ENCODE results near the gene GPR137.
"Not testable (repeated sequence)": the region's sequence is repeated elsewhere in the genome, so short reads cannot be mapped to it uniquely, and the experiment has no call there.

GPR137 gene

DNA sequence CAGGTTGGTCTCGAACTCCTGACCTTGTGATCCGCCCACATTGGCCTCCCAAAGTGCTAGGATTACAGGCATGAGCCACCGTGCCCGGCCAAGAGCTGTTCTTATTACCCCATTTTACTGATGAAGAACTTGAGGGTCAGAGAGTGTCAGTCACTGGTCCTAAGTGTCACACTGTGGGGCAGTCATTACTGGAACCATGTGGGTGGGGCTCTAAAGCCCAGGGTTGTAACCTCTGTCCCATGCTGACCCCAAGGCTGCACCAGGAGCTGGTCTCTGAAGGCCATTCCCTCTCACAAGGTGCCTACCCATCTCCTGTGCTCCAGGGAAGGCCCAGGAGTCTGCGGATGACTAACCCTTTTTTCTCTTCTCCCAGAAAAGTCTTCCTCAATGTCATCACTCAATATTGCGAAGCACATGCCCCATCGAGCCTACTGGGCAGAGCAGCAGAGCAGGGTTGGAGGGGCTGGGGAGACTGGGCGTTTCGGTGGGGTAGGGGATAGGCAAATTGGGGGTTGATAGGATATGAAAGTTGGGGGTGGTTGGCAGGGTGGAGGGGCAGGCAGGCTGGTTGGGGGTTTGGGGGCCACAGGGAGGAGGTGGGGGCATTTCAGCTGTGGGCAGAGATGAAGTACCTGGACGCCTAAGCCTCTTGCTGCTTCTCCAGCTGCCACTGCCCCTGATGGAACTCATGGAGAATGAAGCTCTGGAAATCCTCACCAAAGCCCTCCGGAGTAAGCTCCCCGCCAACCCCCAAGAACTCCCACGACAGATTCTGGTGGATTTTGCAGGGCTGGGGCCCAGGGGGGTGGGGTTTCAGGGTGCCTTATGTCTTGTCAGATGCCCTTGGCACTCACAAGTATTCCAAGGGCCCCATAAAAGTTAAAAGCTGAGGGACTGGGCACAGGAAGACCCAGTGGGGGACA, 17.7 kb downstream of the GPR137 start:
- Histone ChIP-seq H3K27me3 (ENCODE audit: low read depth) (peaks cover 2% of the 10 kb centered on the region), H3K4me1 (peaks cover 14% of the 10 kb centered on the region; the same call in 1 of the 2 replicates), H3K36me3 (replicated peaks) (no peaks in the 10 kb centered on the region), H3K4me3 (no peak overlapping the region), H3K9me3 (no peaks in the 10 kb centered on the region)
- in situ Hi-C loops (cut with MboI; ENCODE audit: low sequenced_read_pairs), result no loop called here
- DNase-seq (ENCODE audit: low spot score in 2 of 2), result no peak

DNA sequence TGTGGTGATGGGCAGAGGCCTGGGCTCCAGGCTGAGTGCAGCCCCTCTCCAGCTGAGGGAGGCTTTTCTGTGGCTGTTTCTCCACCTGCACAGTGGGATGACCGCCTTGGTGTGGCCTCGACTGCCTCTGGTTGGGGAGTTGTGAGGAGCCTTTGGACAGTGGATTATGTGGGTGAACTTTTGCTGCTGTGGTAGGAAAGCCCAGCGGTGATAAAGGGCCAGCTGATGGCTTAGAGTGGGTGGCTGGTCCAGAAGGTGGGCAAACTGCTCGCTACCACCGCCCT, 18.3 kb downstream of the GPR137 start:
- no peak for DNase-seq (ENCODE audit: low spot score in 2 of 2)
- Histone ChIP-seq H3K4me1 (peaks cover 14% of the 10 kb centered on the region; the same call in 1 of the 2 replicates), H3K9me3 (no peaks in the 10 kb centered on the region), H3K27me3 (ENCODE audit: low read depth) (no peaks in the 10 kb centered on the region), H3K36me3 (replicated peaks) (no peaks in the 10 kb centered on the region), H3K4me3 (peak overlapping the region; percentile 47)
- in situ Hi-C loops (cut with MboI; ENCODE audit: low sequenced_read_pairs), result no loop called here

DNA sequence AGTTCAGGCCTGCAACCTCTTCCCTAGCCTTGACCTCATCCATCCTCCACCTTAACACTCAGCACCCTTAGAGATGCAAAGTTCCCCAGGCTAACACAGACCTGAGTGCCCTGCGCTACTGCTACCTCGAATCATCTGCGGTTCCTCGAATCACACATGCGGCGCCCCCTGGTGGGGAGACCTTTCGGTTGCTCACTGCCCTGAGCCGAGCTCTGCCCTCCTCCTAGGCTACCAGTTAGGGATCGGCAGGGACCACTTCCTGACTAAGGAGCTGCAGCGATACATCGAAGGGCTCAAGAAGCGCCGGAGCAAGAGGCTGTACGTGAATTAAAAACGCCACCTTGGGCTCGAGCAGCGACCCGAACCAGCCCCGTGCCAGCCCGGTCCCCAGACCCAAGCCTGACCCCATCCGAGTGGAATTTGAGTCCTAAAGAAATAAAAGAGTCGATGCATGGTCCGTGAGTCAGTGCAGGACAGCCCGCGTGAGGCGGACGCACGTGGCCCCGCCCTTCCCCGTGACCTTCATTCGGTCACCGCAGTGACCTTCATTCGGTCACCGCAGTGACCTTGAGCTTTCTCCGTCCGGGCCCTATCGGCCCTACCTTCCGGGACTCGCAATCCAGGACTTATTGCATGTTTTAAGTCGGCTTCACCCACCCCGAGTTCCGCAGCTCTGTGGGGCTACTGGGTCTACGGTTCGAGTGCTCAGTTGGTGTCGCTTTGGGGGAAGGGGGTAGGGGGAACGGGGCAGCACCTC, 18.8 kb downstream of the GPR137 start:
- Histone ChIP-seq H3K27me3 (ENCODE audit: low read depth) (no peaks in the 10 kb centered on the region), H3K9me3 (no peaks in the 10 kb centered on the region), H3K4me1 (peaks cover 14% of the 10 kb centered on the region; the same call in 1 of the 2 replicates), H3K36me3 (replicated peaks) (no peaks in the 10 kb centered on the region), H3K4me3 (peak overlapping the region; percentile 47)
- in situ Hi-C loops (cut with MboI; ENCODE audit: low sequenced_read_pairs), result no loop called here
- peak; percentile 86 to 98 for DNase-seq (ENCODE audit: low spot score in 2 of 2)

DNA sequence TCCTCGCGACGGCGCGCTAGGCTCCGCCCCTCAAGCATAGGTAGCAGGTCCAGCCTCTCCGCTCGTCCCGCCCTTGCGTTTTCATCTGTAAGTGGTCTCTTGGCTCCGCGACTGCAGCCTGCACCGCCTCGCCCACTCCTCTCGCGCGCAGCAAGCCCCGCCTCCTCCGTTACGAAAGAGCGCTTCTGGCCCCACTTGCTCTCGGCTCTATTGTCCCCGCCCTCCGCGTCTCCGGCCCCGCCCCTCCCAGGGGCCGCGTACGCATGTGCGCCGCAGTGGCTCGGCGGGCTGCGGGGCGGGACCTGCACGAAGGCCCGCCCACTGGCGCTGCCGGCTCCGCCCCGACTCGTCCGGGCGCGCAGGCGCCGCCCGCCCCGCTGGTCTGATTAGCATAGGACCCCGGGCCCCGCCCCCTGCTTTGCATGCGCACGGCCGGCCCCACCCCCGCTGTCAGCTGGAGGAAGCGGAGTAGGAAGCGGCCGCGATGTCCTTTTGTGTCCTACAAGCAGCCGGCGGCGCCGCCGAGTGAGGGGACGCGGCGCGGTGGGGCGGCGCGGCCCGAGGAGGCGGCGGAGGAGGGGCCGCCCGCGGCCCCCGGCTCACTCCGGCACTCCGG, 19.5 kb downstream of the GPR137 start, which contains the start of gene ESRRA:
ESRRA (plus strand) TSS at position 450 of the 616 bp plus-strand sequence. CDS start 1,656 bp downstream, outside the sequence.
- peaks cover 14% of the 10 kb centered on the region; the same call in 1 of the 2 replicates for H3K4me1 ChIP-seq

DNA sequence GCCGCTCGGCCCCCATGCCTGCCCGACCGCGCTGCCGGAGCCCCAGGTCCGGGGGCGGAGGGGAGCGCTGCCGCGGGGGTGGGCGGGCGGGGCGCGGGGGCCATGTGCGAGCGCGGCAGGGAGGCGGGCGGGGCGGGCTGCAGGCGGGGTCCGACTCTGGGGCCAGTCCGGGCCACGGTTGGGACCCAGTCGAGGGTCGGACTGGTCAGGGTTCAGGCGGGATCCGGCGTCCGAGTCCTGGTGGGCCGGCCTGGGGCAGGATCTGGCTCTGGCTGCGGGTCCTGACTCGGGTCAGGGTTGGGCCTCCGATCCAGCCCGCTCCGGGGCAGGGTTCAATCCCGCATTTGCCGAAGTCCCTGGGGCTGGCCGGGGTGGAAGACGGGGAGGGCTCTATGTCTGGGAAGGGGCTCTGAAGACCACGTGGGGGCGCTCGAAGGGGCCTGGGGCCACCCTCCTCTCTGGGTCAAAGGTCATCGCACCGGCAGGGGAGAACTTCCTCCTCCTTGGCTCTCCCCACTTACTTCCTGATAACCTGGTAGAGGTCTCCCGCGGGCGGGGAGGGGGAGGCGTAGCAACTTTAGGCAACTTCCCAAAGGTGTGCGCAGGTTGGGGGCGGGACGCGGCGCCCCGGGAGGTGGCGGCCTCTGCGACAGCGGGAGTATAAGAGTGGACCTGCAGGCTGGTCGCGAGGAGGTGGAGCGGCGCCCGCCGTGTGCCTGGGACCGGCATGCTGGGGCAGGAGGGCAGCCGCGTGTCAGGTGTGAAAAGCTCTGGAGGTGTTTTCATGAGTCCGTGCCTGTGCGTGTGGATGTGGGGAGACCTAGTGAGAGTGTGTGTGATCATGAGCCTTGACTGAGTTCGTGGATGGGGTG, 20.3 kb downstream of the GPR137 start:
- Histone ChIP-seq H3K9me3 (no peaks in the 10 kb centered on the region), H3K4me3 (peak overlapping the region; percentile 67), H3K36me3 (replicated peaks) (no peaks in the 10 kb centered on the region), H3K4me1 (peaks cover 8% of the 10 kb centered on the region; the same call in 1 of the 2 replicates), H3K27me3 (ENCODE audit: low read depth) (no peaks in the 10 kb centered on the region)
- in situ Hi-C loops (cut with MboI; ENCODE audit: low sequenced_read_pairs), result no loop called here
- peak; percentile 61 to 85 for DNase-seq (ENCODE audit: low spot score in 2 of 2)

More for the DNA sequence above, 19.5 kb downstream of the GPR137 start, which contains the start of gene ESRRA:
- H3K4me3 ChIP-seq, result peak within 1 kb of the TSS; percentile 67
- no peaks in the 10 kb centered on the region for H3K36me3 ChIP-seq (replicated peaks)
- in situ Hi-C loops (cut with MboI; ENCODE audit: low sequenced_read_pairs), result no loop called here
- no peaks in the 10 kb centered on the region for H3K27me3 ChIP-seq (ENCODE audit: low read depth)
- peak; percentile 98 to 100 for DNase-seq (ENCODE audit: low spot score in 2 of 2)
- H3K9me3 ChIP-seq, result no peaks in the 10 kb centered on the region

DNA sequence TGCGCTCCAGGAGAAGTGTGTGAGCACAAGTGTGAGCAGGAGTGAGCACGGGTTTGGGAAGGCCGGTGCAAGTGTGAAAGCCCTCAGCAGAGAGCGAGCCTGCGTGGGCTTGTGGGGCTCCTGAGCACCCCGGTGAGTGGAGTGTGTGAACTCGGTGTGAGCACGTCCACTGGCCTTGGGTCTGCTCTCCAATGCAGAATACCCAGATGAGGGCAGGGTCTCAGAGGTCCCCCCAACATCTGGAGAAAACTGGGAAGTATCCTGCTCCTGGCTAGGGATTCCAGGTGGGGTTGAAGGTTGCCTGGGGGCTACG, 20.9 kb downstream of the GPR137 start:
- Histone ChIP-seq H3K4me3 (peak overlapping the region; percentile 67), H3K36me3 (replicated peaks) (no peaks in the 10 kb centered on the region), H3K9me3 (no peaks in the 10 kb centered on the region), H3K4me1 (peaks cover 8% of the 10 kb centered on the region; the same call in 1 of the 2 replicates), H3K27me3 (ENCODE audit: low read depth) (no peaks in the 10 kb centered on the region)
- no peak for DNase-seq (ENCODE audit: low spot score in 2 of 2)
- in situ Hi-C loops (cut with MboI; ENCODE audit: low sequenced_read_pairs), result no loop called here

DNA sequence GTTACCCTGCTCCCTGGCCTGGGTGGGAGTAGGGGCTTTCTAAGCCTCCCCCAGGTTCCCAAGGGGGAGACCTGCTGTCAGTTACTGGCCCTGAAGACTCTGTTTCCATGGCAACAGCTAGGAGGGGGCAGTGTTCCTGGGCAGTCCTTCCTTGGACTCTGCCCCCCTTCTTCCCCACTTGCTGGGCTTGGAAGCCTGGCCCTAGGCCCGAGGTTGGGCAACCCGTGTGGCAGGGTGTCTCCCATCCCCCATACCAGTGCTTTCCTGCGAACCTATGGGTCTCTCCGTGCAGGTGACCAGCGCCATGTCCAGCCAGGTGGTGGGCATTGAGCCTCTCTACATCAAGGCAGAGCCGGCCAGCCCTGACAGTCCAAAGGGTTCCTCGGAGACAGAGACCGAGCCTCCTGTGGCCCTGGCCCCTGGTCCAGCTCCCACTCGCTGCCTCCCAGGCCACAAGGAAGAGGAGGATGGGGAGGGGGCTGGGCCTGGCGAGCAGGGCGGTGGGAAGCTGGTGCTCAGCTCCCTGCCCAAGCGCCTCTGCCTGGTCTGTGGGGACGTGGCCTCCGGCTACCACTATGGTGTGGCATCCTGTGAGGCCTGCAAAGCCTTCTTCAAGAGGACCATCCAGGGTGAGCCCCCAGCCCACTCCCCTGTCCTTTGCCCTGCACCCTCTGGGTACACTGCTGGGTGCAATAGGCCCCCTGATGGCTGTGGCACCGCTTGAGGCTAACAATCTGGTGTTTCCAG, 21.4 kb downstream of the GPR137 start:
- DNase-seq (ENCODE audit: low spot score in 2 of 2), result no peak
- Histone ChIP-seq H3K9me3 (no peaks in the 10 kb centered on the region), H3K36me3 (replicated peaks) (no peaks in the 10 kb centered on the region), H3K27me3 (ENCODE audit: low read depth) (no peaks in the 10 kb centered on the region), H3K4me3 (peak overlapping the region; percentile 67), H3K4me1 (peaks cover 8% of the 10 kb centered on the region; the same call in 1 of the 2 replicates)
- in situ Hi-C loops (cut with MboI; ENCODE audit: low sequenced_read_pairs), result no loop called here

DNA sequence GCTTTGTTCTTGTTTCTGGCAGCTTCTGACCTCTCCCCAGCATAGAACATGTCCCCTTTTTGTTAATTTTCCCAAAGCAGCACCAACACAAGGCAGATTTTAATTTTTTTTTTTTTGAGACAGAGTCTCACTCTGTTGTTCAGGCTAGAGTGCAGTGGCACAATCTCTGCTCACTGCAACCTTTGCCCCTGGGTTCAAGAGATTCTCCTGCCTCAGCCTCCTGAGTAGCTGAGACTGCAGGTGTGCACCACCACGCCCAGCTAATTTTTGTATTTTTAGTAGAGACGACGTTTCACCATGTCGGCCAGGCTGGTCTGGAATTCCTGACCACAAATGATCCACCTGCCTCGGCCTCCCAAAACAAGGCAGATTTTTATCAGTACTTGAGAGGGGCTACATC, 22.1 kb downstream of the GPR137 start:
- H3K4me1 ChIP-seq; H3K27me3 ChIP-seq (ENCODE audit: low read depth); H3K9me3 ChIP-seq; DNase-seq (ENCODE audit: low spot score in 2 of 2); in situ Hi-C loops (cut with MboI; ENCODE audit: low sequenced_read_pairs); H3K4me3 ChIP-seq; H3K36me3 ChIP-seq (replicated peaks): not testable (repeated sequence)

DNA sequence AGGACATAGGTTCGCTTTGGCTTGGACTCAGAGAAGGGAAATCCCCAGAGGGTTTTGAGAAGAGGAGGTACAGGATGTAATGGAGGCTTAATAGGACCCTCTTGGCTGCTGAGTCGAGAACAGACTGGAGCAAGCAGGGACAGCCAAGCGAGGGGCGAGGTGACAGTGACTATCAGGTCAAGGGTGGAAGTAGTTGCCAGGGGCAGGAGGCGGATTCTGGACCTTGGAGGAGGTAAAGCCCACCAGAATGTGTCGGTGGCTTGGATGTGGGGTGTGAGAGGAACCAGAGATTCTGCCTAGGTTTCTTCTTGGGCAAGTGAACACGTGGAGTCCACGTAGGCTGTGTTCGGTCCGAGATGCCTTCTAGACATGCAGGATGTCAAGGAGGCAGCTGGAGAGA, 27.3 kb downstream of the GPR137 start:
- Histone ChIP-seq H3K27me3 (ENCODE audit: low read depth) (no peaks in the 10 kb centered on the region), H3K36me3 (replicated peaks) (peaks cover 37% of the 10 kb centered on the region), H3K9me3 (no peaks in the 10 kb centered on the region), H3K4me3 (no peak overlapping the region), H3K4me1 (peaks cover 5% of the 10 kb centered on the region; the same call in 1 of the 2 replicates)
- in situ Hi-C loops (cut with MboI; ENCODE audit: low sequenced_read_pairs), result no loop called here
- DNase-seq (ENCODE audit: low spot score in 2 of 2), result no peak

DNA sequence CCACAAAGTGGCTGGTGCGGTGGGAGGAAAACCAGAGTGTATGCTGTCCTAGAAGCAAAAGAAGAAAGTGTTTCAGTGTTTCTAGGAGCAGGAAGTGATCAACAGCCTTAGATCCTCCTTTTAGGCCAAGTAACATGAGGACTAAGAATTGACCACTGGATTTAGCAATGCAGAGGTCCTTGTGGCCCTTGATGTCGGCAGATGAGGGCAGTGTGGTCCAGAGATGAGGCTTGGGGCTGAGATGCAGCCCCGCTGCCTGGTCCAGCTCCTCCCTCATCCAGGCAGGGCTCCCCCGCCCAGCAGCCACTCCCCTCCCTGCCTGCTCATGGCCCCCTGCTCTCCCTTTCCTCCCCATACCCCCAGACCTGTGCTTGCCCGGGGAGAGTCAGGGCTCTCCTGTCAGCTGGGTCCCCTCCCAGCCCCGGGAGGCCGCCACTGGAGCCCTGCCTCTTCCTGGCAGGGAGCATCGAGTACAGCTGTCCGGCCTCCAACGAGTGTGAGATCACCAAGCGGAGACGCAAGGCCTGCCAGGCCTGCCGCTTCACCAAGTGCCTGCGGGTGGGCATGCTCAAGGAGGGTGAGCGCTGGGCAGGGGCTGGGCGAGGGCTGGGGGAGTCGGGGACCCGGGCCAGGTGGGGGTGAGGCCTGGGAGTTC, 28.0 kb downstream of the GPR137 start:
- Histone ChIP-seq H3K9me3 (no peaks in the 10 kb centered on the region), H3K4me3 (no peak overlapping the region), H3K4me1 (peaks cover 5% of the 10 kb centered on the region; the same call in 1 of the 2 replicates), H3K27me3 (ENCODE audit: low read depth) (no peaks in the 10 kb centered on the region), H3K36me3 (replicated peaks) (peaks cover 37% of the 10 kb centered on the region)
- no peak for DNase-seq (ENCODE audit: low spot score in 2 of 2)
- in situ Hi-C loops (cut with MboI; ENCODE audit: low sequenced_read_pairs), result no loop called here

DNA sequence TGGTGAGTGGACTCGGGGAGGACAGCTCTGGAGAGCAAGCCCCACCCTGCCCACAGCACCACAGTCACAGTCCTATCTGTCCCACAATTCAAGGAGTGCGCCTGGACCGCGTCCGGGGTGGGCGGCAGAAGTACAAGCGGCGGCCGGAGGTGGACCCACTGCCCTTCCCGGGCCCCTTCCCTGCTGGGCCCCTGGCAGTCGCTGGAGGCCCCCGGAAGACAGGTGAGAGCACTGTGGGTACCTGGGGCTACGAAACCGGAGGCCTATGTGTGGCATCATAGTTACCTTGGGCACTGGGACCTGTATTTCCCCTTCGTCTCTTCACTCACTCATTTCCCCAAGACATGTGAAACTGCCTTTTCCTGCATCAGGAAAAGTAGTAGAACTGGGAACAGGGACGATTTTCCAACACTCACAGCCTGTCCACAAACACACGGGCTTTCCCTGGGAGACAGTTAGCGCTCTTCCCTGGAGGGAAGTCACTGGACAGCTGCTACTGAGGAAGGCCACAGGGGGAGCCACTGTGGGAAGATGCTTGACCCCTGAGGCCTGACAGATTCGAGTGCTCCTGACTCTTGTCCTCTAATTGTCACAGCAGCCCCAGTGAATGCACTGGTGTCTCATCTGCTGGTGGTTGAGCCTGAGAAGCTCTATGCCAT, 28.6 kb downstream of the GPR137 start:
- peaks cover 40% of the 10 kb centered on the region for H3K36me3 ChIP-seq (replicated peaks)
- H3K9me3 ChIP-seq, result no peaks in the 10 kb centered on the region
- peaks cover 10% of the 10 kb centered on the region for H3K4me1 ChIP-seq
- H3K27me3 ChIP-seq (ENCODE audit: low read depth), result no peaks in the 10 kb centered on the region
- no peak overlapping the region for H3K4me3 ChIP-seq
- in situ Hi-C loops (cut with MboI; ENCODE audit: low sequenced_read_pairs), result no loop called here
- DNase-seq (ENCODE audit: low spot score in 2 of 2), result no peak
